K562 (cell line): Measurements from ENCODE around the gene SUOX. TPM values are rescaled to one million over a fixed set of nuclear protein-coding genes. Genes with fewer than 3 reads are reported as not detected.

Experiments
- ARID2 ChIP-seq: fragments of 450-650 bp; IDR thresholded peaks from 2 replicates; pipeline ENCODE4 v1.6.1; 2017; ENCODE audit warnings: antibody characterized with exemption, mild to moderate bottlenecking
- ARID4B ChIP-seq: sonication (generic); formaldehyde crosslinking; IDR thresholded peaks from 2 replicates; pipeline ENCODE4 v1.8.0; 2022; ENCODE audit warnings: mild to moderate bottlenecking, missing genetic modification reagents
- BHLHE40 ChIP-seq: IDR thresholded peaks from 2 replicates; pipeline ENCODE4 v1.6.1; 2011; ENCODE audit warnings: low read length, improper control_type of control experiment
- E4F1 ChIP-seq: fragments of 250-450 bp; sonication (Bioruptor Pico); IDR thresholded peaks from 2 replicates; pipeline ENCODE4 v1.5.0; 2021; ENCODE audit warnings: mild to moderate bottlenecking, borderline replicate concordance
- EWSR1 ChIP-seq: fragments of 450-650 bp; IDR thresholded peaks from 2 replicates; pipeline ENCODE4 v1.6.1; 2018; ENCODE audit warnings: borderline replicate concordance, mild to moderate bottlenecking, low read depth, moderate library complexity; ENCODE audit not compliant: partially characterized antibody
- HDAC2 ChIP-seq: fragments of 450-650 bp; IDR thresholded peaks from 2 replicates; pipeline ENCODE4 v1.6.1; 2016; ENCODE audit warnings: mild to moderate bottlenecking
- NFXL1 ChIP-seq: fragments of 450-650 bp; formaldehyde crosslinking; IDR thresholded peaks from 2 replicates; pipeline ENCODE4 v1.4.0; 2021; ENCODE audit warnings: mild to moderate bottlenecking
- RB1 ChIP-seq: fragments of 450-650 bp; IDR thresholded peaks from 2 replicates; pipeline ENCODE4 v1.6.1; 2017; ENCODE audit warnings: low read depth, mild to moderate bottlenecking
- RBFOX2 ChIP-seq: fragments of 200-400 bp; formaldehyde crosslinking; IDR thresholded peaks from 2 replicates; pipeline ENCODE4 v1.6.1; 2017; ENCODE audit warnings: low read depth, mild to moderate bottlenecking, low read length, moderate library complexity
- SAFB2 ChIP-seq: fragments of 200-400 bp; formaldehyde crosslinking; IDR thresholded peaks from 2 replicates; pipeline ENCODE4 v1.6.1; 2018; ENCODE audit warnings: borderline replicate concordance, low read length, low read depth, moderate library complexity; ENCODE audit not compliant: severe bottlenecking
- SNAPC5 ChIP-seq: fragments of 250-450 bp; sonication (Bioruptor Pico); IDR thresholded peaks from 2 replicates; pipeline ENCODE4 v1.8.0; 2021; ENCODE audit warnings: moderate library complexity, mild to moderate bottlenecking, inconsistent platforms
- SNRNP70 ChIP-seq: fragments of 200-400 bp; formaldehyde crosslinking; optimal IDR thresholded peaks from 2 replicates; pipeline ENCODE3; 2017; ENCODE audit warnings: low read depth, low read length
- TCF7L2 ChIP-seq: fragments of 150-350 bp; IDR thresholded peaks from 2 replicates; pipeline ENCODE4 v1.6.1; 2016; ENCODE audit warnings: low read depth, mild to moderate bottlenecking, low read length, moderate library complexity
- ZFP1 ChIP-seq: fragments of 450-650 bp; formaldehyde crosslinking; IDR thresholded peaks from 2 replicates; pipeline ENCODE4 v1.4.0; 2020; ENCODE audit warnings: mild to moderate bottlenecking, mixed read lengths
- ZNF274 ChIP-seq: IDR thresholded peaks from 2 replicates; pipeline ENCODE4 v1.6.1; 2011; ENCODE audit warnings: low read depth, mild to moderate bottlenecking, low read length, moderate library complexity, borderline replicate concordance
- ZNF41 ChIP-seq: fragments of 250-450 bp; sonication (Bioruptor Pico); conservative IDR thresholded peaks from 2 replicates; pipeline ENCODE4 v1.4.0; 2020; ENCODE audit warnings: mild to moderate bottlenecking
- ZNF445 ChIP-seq: fragments of 250-450 bp; sonication (Bioruptor Pico); IDR thresholded peaks from 2 replicates; pipeline ENCODE4 v1.4.0; 2020; ENCODE audit warnings: low read depth, mild to moderate bottlenecking, moderate library complexity
- ZNF589 ChIP-seq: fragments of 200-800 bp; sonication (Bioruptor generic); IDR thresholded peaks from 2 replicates; pipeline ENCODE4 v1.6.1; 2016; ENCODE audit warnings: low read depth, missing genetic modification characterization, missing compliant biosample characterization
- ZNF655 ChIP-seq: fragments of 250-450 bp; sonication (Bioruptor Pico); IDR thresholded peaks from 2 replicates; pipeline ENCODE4 v1.5.0; 2021
- ZNF79 ChIP-seq: fragments of 250-450 bp; sonication (Bioruptor Pico); IDR thresholded peaks from 2 replicates; pipeline ENCODE4 v1.4.0; 2020; ENCODE audit warnings: low read depth, mild to moderate bottlenecking, moderate library complexity
- polyA plus RNA-seq, 8 experiments: library from polyadenylated mRNA; depleted of rRNA in 4 of 8; stranded (reverse) in 5 of 8; unstranded in 3 of 8; fragments of >200 nt; fragmentation: Nextera tagmentation in 2 of 8; fragmentation: Illumina TruSeq in 1 of 8; extraction: Ambion mirVana in 2 of 8; extraction: Trizol in 1 of 8; gene quantifications; 2 replicates each; pipeline versions ENCODE4 v1.2.1 to v1.2.3, GENCODE V29; 2011 to 2014; ENCODE audit warnings: inconsistent platforms in 1 of 8, missing spikeins in 1 of 8
- total RNA-seq, 7 experiments: library from RNA; depleted of rRNA in 6 of 7; stranded (reverse); fragments of >200 nt in 6 of 7; fragmentation: Illumina TruSeq in 2 of 7; extraction: Trizol in 2 of 7; gene quantifications; 2 replicates each; pipeline versions ENCODE4 v1.2.1 to v1.2.3, GENCODE V29; 2011 to 2021; ENCODE audit warnings: low replicate concordance in 1 of 7

The SUOX gene
- total and polyA plus RNA-seq, 9 of the 15 experiments (the other 6 are each of a cell fraction or from before 2014, with no cell fraction given): 9.2 to 39.7 (median 25.4) TPM

GRCh38 chr12:55966408-55967281 lies 30.4 kb upstream of the SUOX start, which contains the start of gene CDK2 (continued):
- TF ChIP-seq BHLHE40 (no peak), SAFB2 (no peak), ZNF589 (CRISPR knock-in tag) (no peak), ARID4B (no peak), HDAC2 (no peak), EWSR1 (no peak), RBFOX2 (peak; percentile 91), ZNF274 (no peak), SNAPC5 (no peak), ZNF655 (CRISPR knock-in tag) (no peak), ZFP1 (CRISPR knock-in tag) (no peak), RB1 (peak; percentile 82), ARID2 (no peak), ZNF445 (CRISPR knock-in tag) (no peak), SNRNP70 (no peak), NFXL1 (no peak), E4F1 (no peak), ZNF41 (CRISPR knock-in tag) (no peak), TCF7L2 (no peak), ZNF79 (no peak)
